GM21447 (cell line): ENCODE results near the gene GNL1.
"Not testable (repeated sequence)": the region's sequence is repeated elsewhere in the genome, so short reads cannot be mapped to it uniquely, and the experiment has no call there.

Experiments
- ATAC-seq: cut with Tn5 transposase; IDR thresholded peaks from one replicate; pipeline ENCODE4 v1.9.1; 2021; ENCODE audit not compliant: unreplicated experiment

The GNL1 gene

DNA sequence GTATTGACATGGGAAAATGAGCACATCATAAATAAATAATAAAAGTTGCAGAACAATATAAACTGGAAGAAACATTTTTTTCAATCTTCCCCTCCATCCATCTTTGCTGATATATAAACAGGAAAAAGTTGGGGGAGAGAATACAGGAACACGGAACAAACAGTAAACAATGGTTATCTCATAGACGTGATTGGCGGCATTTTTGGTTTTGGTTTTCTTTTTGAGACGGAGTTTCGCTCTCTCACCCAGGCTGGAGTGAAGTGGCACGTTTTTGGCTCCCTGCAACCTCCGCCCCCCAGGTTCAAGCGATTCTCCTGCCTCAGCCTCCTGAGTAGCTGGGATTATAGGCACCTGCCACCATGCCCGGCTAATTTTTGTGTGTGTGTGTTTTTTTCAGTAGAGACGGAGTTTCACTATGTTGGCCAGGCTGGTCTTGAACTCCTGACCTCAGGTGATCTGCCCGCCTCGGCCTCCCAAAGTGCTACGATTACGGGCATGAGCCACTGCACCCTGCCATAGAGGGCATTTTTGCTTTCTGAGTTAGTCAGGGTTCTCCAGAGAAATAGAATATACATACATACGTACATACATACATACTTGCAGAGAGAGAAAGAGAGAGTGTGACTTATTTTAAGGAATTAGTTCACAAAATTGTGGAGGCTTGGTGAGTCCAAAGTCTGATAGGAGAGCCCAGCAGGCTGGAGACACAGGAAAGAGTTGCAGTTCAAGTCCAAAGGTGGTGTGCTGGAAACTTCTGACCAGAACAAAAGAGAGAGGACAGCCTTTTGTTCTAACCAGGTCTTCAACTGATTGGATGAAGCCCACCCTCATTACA, 22.6 kb downstream of the GNL1 start:
- no peak for ATAC-seq

GRCh38 chr6:30530014-30530413, 26.3 kb downstream of the GNL1 start:
- no peak for ATAC-seq

GRCh38 chr6:30529349-30529875, 26.9 kb downstream of the GNL1 start:
- peak; percentile 49 for ATAC-seq

DNA sequence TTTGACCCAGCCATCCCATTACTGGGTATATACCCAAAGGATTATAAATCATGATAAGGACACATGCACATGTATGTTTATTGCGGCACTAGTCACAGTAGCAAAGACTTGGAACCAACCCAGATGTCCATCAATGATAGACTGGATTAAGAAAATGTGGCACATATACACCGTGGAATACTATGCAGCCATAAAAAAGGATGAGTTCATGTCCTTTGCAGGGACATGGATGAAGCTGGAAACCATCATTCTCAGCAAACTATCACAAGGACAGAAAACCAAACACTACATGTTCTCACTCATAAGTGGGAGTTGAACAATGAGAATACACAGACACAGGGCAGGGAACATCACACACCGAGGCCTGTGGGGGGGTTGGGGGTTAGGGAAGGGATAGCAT, 29.8 kb downstream of the GNL1 start:
- not testable (repeated sequence) for ATAC-seq

DNA sequence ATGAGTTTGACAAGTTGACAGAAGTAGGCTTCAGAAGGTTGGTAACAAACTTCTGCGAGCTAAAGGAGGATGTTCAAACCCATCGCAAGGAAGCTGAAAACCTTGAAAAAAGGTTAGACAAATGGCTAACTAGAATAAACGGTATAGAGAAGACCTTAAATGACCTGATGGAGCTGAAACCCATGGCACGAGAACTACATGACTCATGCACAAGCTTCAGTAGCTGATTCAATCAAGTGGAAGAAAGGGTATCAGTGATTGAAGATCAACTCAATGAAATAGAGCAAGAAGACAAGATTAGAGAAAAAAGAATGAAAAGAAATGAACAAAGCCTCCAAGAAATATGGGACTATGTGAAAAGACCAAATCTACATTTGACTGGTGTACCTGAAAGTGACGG, 34.3 kb downstream of the GNL1 start:
- ATAC-seq, result not testable (repeated sequence)

- ATAC-seq, result not testable (repeated sequence)
Measured at GRCh38 chr6:30521082-30521481, 35.2 kb downstream of the GNL1 start.

- no peak for ATAC-seq
Measured at GRCh38 chr6:30520522-30520921, 35.8 kb downstream of the GNL1 start.

GRCh38 chr6:30518505-30519145, 37.7 kb downstream of the GNL1 start:
- ATAC-seq, result not testable (repeated sequence)

GRCh38 chr6:30517767-30518504, 38.4 kb downstream of the GNL1 start:
- ATAC-seq, result not testable (repeated sequence)

DNA sequence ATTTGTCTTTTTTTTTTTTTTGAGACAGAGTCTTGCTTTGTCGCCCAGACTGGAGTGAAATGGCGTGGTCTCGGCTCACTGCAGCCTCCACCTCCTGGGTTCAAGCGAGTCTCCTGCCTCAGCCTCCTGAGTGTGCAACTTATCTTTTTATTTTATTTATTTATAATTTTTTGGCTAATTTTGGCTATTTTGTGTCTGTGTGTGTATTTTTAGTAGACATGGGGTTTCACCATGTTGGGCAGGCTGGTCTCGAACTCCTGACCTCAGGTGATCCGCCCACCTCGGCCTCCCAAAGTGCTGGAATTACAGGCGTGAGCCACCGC, 39.6 kb downstream of the GNL1 start:
- not testable (repeated sequence) for ATAC-seq

GRCh38 chr6:30515944-30516753, 40.1 kb downstream of the GNL1 start:
- peak; percentile 70 for ATAC-seq

DNA sequence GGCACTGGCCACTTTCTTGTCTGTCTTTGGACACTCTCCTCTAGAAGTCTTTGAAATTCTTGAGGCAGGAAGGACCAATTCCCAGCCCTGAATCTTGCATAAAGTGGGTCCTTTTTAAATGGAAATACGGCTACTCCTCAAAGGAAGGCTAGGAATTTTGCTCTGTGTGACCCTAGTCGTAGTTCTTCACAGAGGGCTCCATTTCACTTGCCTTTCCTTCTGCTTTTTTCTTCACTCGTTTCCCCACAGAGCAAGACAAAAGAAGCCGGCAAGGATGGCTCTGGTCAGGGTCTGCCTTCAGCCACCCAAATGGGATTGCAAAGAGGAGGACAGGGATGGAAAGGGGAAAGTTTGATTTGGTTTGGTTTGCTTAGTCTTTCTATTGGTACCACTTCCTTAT, 41.2 kb downstream of the GNL1 start:
- no peak for ATAC-seq

DNA sequence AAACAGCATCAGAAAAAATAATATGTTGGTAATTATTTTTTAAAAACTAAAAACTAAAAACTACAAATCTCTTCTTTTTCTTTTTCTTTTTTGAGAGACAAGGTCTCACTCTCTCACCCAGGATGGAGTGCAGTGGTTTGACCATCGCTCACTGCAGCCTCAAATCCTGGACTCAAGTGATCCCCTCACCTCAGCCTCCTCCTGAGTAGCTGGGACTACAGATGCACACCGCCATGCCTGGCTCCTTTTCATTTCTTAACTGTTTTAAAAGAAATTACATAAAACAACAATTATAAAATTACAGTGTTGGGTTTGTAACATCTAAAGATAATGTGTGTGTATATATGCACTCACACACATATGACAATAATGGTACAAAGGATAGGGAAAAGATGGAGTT, 42.8 kb downstream of the GNL1 start:
- ATAC-seq, result no peak

DNA sequence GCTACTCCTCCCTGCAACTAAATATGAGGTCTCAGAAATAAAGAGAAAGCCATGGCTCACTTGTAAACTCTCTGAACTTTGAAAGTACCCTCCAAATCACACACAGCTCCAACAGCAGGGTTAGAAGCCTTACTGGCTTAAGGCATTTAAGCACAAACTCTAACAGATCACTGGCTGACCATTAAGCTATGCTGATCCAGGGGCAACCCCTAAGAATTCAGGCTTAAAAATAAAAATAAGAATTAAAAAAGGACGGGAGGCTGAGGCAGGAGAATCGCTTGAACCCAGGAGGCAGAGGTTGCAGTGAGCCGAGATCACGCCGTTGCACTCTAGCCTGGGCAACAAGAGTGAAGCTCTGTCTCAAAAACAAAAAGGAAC, 45.1 kb downstream of the GNL1 start:
- ATAC-seq, result no peak

DNA sequence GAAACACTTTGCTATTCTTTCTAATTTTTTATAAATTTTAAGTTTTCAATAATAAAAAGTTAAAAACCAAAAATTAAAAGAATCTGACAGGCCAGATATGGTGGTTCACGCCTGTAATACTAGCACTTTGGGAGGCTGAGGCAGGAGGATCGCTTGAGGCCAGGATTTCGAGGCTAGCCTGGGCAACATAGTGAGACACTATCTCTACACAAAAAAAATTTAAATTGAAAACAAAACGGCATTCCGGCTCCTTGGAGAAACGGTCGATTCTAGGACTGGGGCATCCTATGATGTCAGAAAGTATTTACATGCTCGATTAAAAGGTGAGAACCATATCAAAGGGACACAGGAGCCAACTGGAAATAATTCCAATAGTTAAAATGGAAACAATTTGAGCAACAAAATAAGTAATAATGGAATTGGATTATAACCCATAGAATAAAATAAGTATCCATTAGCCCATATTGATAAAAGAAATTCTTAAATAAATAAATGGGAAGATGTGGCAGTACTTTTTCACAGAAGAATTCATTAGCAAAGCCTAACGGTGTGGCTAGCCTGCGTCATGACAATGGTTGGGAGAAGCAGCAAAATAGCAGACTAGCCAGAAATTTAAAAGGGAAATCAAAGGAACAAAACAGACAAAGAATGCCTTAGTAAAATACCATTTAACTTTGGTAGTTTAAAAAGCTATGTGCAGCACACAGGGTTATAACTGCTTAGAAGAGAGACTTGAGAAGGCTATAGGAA, 45.7 kb downstream of the GNL1 start:
- no peak for ATAC-seq

- ATAC-seq, result peak; percentile 58
Measured at GRCh38 chr6:30508890-30509736, 47.2 kb downstream of the GNL1 start.

GRCh38 chr6:30507849-30508827, 48.2 kb downstream of the GNL1 start:
- peak; percentile 52 for ATAC-seq
